Skeletal muscle satellite cell (primary cell): ENCODE measurements around the gene DNAI4.

Experiments
- H3K27me3 ChIP-seq: 2 replicates; pipeline ENCODE4 v1.7.0; 2013; ENCODE audit warnings: low read length; ENCODE audit not compliant: control insufficient read depth, insufficient read depth
- H3K36me3 ChIP-seq: 2 replicates; pipeline ENCODE4 v1.7.0; 2013; ENCODE audit warnings: mild to moderate bottlenecking, control low read depth, low read length; ENCODE audit not compliant: insufficient read depth
- H3K4me1 ChIP-seq: 2 replicates; pipeline ENCODE4 v1.7.0; 2013; ENCODE audit warnings: low read length; ENCODE audit not compliant: control insufficient read depth, insufficient read depth
- H3K4me2 ChIP-seq: 2 replicates; pipeline ENCODE4 v1.7.0; 2013; ENCODE audit warnings: mild to moderate bottlenecking, low read length
- H3K4me3 ChIP-seq: 2 replicates; pipeline ENCODE4 v1.7.0; 2013; ENCODE audit warnings: low read length
- H3K9ac ChIP-seq: 2 replicates; pipeline ENCODE4 v1.7.0; 2013; ENCODE audit warnings: mild to moderate bottlenecking, low read depth, low read length, moderate library complexity
- H3K9me3 ChIP-seq: replicated peaks from 2 replicates; pipeline ENCODE4 v1.7.0; 2013; ENCODE audit warnings: mild to moderate bottlenecking, control low read depth, low read length

DNAI4 gene

DNA sequence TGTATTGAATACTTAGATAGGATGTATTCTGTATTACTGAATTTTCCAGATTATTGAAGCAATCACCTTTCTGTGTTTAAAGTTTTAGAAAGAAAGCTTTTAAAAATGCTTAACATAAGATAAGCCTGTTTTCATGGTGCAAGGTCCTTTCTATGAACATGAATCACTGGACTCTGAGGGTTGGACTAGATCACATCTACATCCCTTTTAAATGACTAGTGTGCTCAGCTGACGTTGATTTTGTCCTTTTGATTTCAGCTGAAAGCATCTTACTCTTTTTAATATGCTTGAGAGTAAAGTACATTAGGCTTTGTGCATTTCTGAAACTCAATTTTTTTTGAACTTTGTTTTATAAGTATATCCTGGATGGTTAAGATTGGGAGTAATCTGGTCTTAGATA is 16.3 kb upstream of the DNAI4 start:
- Histone ChIP-seq H3K4me1 (peaks cover 48% of the 10 kb centered on the region), H3K4me2 (peak overlapping the region; percentile 11), H3K36me3 (peaks cover 14% of the 10 kb centered on the region), H3K9ac (no peak overlapping the region), H3K27me3 (no peaks in the 10 kb centered on the region), H3K4me3 (no peak overlapping the region), H3K9me3 (no peaks in the 10 kb centered on the region)

DNA sequence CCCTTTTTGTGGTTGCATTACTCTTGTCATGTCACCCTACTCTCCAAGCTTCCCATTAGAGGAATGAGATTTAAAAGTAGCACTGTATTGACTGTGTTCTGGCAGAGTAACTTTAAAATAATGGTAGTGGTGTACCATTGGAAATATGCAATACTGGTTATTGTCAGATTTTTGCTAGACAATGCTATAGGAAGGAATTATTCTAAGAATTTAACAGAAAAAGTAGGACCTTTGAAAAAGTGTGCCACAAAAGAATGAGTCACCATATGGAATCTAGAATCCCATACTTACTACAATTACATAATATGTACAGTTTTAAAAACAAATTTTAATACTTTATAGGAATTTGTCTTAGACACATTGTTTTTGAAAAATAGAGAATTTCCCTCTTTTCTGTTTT is 14.0 kb upstream of the DNAI4 start:
- Histone ChIP-seq H3K4me3 (no peak overlapping the region), H3K9me3 (no peaks in the 10 kb centered on the region), H3K9ac (no peak overlapping the region), H3K36me3 (peaks cover 7% of the 10 kb centered on the region), H3K4me1 (peaks cover 50% of the 10 kb centered on the region), H3K27me3 (no peaks in the 10 kb centered on the region), H3K4me2 (peak overlapping the region; percentile 30)

DNA sequence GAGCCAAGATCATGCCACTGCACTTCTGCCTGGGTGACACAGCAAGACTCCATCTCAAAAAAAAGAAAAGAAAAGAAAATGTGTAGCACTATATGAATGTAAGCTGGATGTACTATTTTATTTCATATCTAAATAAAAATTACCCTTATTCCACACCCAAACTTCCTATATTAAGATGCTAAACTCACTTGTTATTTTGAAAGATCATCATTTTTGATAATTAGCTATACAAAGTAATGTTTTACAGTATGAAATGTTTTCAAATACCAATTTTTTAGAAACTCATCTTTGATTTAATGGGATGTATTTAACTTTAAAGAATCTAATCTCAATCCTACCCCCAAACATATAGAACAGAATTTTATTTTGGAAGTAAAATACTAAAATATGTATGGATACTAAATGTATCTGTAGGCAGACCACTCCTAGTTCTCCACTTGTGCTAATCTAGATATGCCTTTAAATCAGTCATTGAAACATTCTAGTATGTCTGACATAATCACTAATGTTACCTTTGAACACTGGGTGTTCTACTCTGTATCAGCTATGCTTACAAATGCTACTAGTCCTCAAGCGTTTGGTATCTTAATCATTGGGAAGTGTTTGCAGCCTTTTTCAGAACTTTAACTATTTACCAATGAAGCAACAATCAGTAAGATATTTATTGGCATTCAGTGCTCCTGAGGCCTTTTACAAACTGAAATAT is 13.0 kb upstream of the DNAI4 start:
- no peaks in the 10 kb centered on the region for H3K27me3 ChIP-seq
- peaks cover 57% of the 10 kb centered on the region for H3K4me1 ChIP-seq
- H3K9ac ChIP-seq = no peak overlapping the region
- H3K9me3 ChIP-seq = no peaks in the 10 kb centered on the region
- H3K4me3 ChIP-seq = no peak overlapping the region
- H3K36me3 ChIP-seq = peaks cover 7% of the 10 kb centered on the region
- no peak overlapping the region for H3K4me2 ChIP-seq

DNA sequence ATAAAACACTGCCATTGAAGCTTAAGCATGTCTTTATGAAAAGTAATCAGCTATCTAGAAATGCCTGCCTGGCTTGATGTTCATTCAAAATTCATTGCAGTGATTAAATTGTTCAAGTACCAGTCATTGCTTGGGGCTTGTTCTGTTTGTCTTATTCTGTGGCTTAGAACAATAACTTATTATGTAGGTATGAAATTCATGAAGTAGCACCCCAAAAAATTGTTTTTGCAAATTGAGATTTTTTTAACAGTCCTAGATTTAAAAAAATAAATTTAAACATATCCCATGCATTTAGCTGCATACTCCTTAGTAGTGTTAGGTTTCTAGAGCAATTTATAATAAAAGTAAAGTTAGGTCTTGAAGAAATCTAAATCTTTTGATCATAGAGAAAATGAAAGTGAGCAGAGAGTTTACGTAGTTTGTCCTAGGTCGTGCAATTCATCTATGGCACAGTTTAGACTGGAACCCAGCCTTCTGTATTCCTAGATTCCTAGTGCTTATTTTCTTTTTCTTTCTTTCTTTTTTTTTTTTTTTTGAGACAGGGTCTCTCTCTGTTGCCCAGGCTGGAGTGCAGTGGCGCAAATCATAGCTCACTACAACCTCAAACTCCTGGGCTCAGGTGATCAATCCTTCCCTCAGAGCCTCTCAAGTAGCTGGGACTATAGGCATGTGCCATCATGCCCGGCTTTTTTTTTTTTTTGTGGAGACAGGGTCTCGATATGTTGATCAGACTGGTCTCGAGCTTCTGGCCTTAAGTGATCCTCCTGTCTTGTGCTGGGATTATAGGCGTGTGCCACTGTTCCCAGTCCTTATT is 9.4 kb upstream of the DNAI4 start:
- Histone ChIP-seq H3K36me3 (no peaks in the 10 kb centered on the region), H3K9me3 (no peaks in the 10 kb centered on the region), H3K27me3 (no peaks in the 10 kb centered on the region), H3K4me3 (peak overlapping the region; percentile 27), H3K4me1 (peaks cover 59% of the 10 kb centered on the region), H3K9ac (peak overlapping the region; percentile 95), H3K4me2 (peak overlapping the region; percentile 85)

DNA sequence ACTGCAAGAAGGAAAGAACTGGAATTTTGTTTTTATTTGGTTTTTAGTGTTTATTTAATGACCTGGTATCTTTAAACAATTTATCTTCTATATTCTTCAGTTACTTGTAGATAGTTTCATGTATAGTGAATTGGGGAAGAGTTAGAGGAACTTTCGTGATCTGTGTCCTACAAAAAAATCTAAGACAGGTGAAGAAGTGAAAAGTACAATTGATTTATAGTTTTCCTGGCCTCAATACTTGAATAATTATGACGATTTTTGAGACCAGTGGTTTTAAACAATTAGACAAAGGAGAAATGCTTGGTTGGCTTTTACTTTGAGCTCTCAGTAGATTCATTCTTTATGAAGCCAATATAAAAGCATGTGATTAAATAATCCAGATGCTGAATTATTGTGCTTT is 7.6 kb upstream of the DNAI4 start:
- peak overlapping the region; percentile 91 for H3K4me3 ChIP-seq
- H3K4me1 ChIP-seq = peaks cover 52% of the 10 kb centered on the region
- H3K27me3 ChIP-seq = no peaks in the 10 kb centered on the region
- peak overlapping the region; percentile 85 for H3K4me2 ChIP-seq
- peak overlapping the region; percentile 95 for H3K9ac ChIP-seq
- H3K36me3 ChIP-seq = no peaks in the 10 kb centered on the region
- H3K9me3 ChIP-seq = no peaks in the 10 kb centered on the region

DNA sequence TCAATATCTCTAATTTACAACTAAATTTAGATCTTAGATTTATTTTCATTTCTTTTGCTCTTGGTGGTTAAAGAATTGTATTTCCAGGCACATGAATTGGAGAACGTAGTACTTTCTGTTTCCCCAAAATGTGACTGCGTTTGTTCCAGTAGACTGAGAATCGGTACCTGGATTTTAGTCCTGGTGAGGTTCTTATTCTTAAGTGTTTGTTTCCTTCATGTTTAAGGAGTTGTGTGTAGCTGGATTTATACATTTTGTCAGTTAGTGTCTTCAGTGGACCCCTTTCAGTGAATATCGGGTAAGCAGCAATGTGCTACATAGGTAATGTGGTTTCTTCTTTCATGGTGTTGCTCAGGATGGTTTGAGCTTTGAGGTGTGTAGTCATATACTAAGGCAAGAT is 6.9 kb upstream of the DNAI4 start:
- peak overlapping the region; percentile 85 for H3K4me2 ChIP-seq

DNA sequence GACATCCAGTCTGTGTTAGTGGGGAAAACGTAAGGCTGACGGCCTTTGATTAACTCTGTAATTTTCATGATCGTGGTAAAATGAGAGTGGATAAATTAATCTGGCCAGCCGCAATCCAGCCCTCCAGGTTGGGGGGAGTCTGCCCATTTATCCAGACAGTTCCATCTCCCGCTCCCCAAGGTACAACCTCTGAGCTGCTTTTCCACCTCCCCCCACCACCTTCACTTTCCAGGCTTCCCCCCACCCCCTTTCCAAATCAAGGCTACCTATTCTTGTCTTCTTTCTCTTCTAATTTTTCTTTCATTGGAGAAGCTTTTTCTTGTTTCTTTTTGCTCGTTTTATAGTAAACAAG is 6.1 kb upstream of the DNAI4 start:
- Histone ChIP-seq H3K36me3 (no peaks in the 10 kb centered on the region), H3K4me1 (peaks cover 64% of the 10 kb centered on the region)

More for the DNA sequence above, 6.9 kb upstream of the DNAI4 start:
- peak overlapping the region; percentile 95 for H3K9ac ChIP-seq
- H3K9me3 ChIP-seq = no peaks in the 10 kb centered on the region
- H3K27me3 ChIP-seq = no peaks in the 10 kb centered on the region
- peak overlapping the region; percentile 91 for H3K4me3 ChIP-seq
- H3K4me1 ChIP-seq = peaks cover 57% of the 10 kb centered on the region
- H3K36me3 ChIP-seq = no peaks in the 10 kb centered on the region

DNA sequence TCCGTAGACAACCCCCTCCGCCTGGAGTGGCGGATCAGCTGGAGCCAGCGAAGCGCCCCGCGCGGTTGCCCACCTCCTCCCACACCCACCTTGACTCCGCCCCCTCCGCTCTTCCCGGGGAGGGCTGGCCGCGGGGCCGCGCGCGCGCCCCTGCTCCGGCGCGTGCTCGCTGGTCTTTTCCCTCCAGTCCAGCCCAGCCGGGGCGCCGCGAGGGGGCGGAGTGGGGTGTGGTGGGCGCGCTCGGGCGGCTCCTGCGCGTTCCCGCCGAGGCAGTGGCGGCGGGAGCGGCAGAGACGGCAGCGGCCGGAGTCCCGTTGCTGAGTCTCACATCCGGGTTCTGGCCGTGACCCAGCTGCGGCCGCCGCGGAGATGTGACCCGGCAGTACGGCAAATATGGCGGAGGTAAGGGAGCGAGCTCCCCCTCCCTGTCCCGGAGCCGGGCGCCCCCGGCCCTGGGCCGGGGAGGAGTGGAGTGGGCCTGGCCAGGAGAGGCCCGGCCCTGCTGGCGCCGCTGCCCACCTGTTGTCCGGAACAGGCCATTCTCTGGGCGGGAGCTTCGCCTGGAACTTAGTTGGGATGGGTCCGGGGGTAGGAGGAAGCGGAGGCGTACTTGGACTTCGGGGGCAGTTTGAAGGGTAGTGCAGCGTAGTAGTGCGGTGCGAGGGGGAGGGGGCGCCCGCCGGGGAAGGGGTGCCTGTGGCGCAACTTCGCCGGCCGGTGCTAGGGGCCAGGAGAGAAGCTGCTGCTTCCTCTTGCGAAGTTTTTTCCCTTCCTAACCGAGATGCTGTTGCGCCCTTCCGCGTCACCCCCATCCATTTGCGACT is 5.6 kb upstream of the DNAI4 start:
- Histone ChIP-seq H3K4me2 (peak overlapping the region; percentile 85), H3K4me3 (peak overlapping the region; percentile 91), H3K9me3 (no peaks in the 10 kb centered on the region), H3K4me1 (peaks cover 59% of the 10 kb centered on the region), H3K36me3 (no peaks in the 10 kb centered on the region), H3K9ac (peak overlapping the region; percentile 95), H3K27me3 (no peaks in the 10 kb centered on the region)

More for the DNA sequence above, 6.1 kb upstream of the DNAI4 start:
- H3K9ac ChIP-seq = peak overlapping the region; percentile 95
- peak overlapping the region; percentile 85 for H3K4me2 ChIP-seq
- H3K27me3 ChIP-seq = no peaks in the 10 kb centered on the region
- no peaks in the 10 kb centered on the region for H3K9me3 ChIP-seq
- peak overlapping the region; percentile 91 for H3K4me3 ChIP-seq

DNA sequence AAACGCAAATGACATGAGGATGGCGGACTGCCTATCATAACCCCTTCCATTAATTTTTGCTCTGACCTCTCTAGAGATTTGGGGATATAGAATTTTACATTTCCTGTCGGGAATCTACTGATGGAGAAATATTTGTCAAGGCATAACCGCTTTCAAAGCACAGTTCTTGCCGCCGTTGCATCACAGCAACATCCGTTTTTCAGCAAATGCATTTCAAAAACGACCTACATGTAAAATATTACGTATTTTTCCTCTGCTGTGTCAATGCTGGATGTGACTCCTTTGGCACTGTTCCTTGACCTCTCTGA is 5.0 kb upstream of the DNAI4 start:
- Histone ChIP-seq H3K27me3 (no peaks in the 10 kb centered on the region), H3K4me3 (peak overlapping the region; percentile 91), H3K4me2 (peak overlapping the region; percentile 85), H3K4me1 (peaks cover 53% of the 10 kb centered on the region), H3K36me3 (no peaks in the 10 kb centered on the region), H3K9ac (peak overlapping the region; percentile 95), H3K9me3 (no peaks in the 10 kb centered on the region)

DNA sequence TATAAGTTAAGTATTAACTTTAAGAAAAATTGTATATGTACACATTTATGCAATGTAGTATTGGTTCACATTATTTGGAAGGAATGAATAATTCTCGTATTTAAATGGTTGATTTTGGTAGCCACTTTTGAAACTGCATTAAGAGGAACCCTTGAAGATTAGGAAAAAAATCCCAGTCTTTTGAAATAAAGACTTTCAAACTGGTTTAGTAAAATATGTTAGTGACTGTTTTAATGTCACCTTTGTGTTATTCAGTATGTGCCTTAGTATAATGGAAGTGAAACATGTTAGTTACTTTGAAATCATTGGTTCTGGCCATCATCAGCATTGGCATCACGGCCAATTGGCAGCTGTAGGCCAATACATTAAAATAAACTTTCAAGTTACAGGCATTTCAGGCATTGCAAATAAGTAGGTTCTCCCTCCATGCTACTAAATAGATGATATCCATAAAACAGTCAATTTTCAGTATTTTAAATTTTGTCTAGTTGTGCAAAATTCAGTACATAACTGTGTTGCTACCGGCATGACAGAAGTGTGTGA is 4.6 kb upstream of the DNAI4 start:
- H3K4me2 ChIP-seq = peak overlapping the region; percentile 85
- H3K4me1 ChIP-seq = peaks cover 49% of the 10 kb centered on the region
- H3K36me3 ChIP-seq = no peaks in the 10 kb centered on the region
- peak overlapping the region; percentile 91 for H3K4me3 ChIP-seq
- peak overlapping the region; percentile 95 for H3K9ac ChIP-seq
- no peaks in the 10 kb centered on the region for H3K9me3 ChIP-seq
- no peaks in the 10 kb centered on the region for H3K27me3 ChIP-seq

DNA sequence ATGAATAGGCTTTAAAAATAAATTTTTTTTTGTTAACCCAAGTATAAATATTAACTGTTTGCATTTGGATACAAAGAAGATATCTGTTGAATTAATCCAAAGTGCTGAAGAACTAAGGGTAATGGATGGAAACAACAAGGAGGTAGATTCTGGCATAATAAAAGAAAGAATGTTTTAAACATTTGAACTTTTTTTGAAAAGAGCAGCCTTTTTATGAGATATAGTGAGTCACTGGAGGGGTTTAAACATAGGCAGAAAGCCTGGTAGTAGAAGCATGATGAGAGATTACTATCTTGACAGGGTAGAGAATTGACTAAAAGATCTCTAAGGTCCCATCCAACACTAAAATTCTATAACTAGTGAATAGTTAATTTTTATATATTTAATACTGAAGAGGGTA is 2.9 kb upstream of the DNAI4 start:
- Histone ChIP-seq H3K9ac (peak overlapping the region; percentile 34), H3K27me3 (no peaks in the 10 kb centered on the region), H3K4me3 (no peak overlapping the region), H3K4me2 (peak overlapping the region; percentile 80), H3K9me3 (no peaks in the 10 kb centered on the region), H3K36me3 (no peaks in the 10 kb centered on the region), H3K4me1 (peaks cover 41% of the 10 kb centered on the region)
